GM23338 (cell line): Measurements from ENCODE around the gene ISG15. TPM values are rescaled to one million over a fixed set of nuclear protein-coding genes. Genes with fewer than 3 reads are reported as not detected.
A peak's percentile ranks its signal among the peaks of the same experiment; 100 is the strongest.

Source experiments
- ATAC-seq: fragments of 200-7000 bp; cut with Tn5 transposase; 3 replicates; pipeline ENCODE4 v1.9.1; 2020
- DNase-seq: peaks from one replicate; pipeline ENCODE4 v3.0.0-alpha.2; 2015; ENCODE audit warnings: low spot score
- H2AFZ ChIP-seq: fragments of 200-600 bp; sonication (generic); 2 replicates; pipeline ENCODE4 v1.8.0; 2016; ENCODE audit warnings: antibody characterized with exemption, mild to moderate bottlenecking, moderate library complexity
- H3F3A ChIP-seq: fragments of 200-600 bp; sonication (generic); replicated peaks from 2 replicates; pipeline ENCODE4 v1.8.0; 2017; ENCODE audit warnings: antibody characterized with exemption, mixed run types, low read depth
- H3K27ac ChIP-seq: fragments of 200-600 bp; sonication (generic); 2 replicates; pipeline ENCODE4 v1.6.1; 2016; ENCODE audit warnings: low read depth
- H3K27me3 ChIP-seq: fragments of 200-600 bp; sonication (generic); 2 replicates; pipeline ENCODE4 v1.8.0; 2016; ENCODE audit warnings: mild to moderate bottlenecking, mixed run types, moderate library complexity; ENCODE audit not compliant: insufficient read depth
- H3K36me3 ChIP-seq: fragments of 200-600 bp; sonication (generic); 2 replicates; pipeline ENCODE4 v1.8.0; 2016; ENCODE audit warnings: mild to moderate bottlenecking; ENCODE audit not compliant: insufficient read depth
- H3K4me1 ChIP-seq: fragments of 200-600 bp; sonication (generic); 2 replicates; pipeline ENCODE4 v1.8.0; 2016; ENCODE audit warnings: mild to moderate bottlenecking, moderate library complexity; ENCODE audit not compliant: insufficient read depth
- H3K4me2 ChIP-seq: fragments of 200-600 bp; sonication (generic); 2 replicates; pipeline ENCODE4 v1.7.1; 2017; ENCODE audit warnings: mixed run types
- H3K4me3 ChIP-seq: fragments of 200-600 bp; sonication (generic); 2 replicates; pipeline ENCODE4 v1.6.1; 2016; ENCODE audit warnings: mixed run types
- H3K79me2 ChIP-seq: fragments of 200-600 bp; sonication (generic); replicated peaks from 2 replicates; pipeline ENCODE4 v1.8.0; 2017; ENCODE audit warnings: mild to moderate bottlenecking; ENCODE audit not compliant: insufficient read depth
- H3K9me2 ChIP-seq: fragments of 200-600 bp; sonication (generic); 2 replicates; pipeline ENCODE4 v1.8.0; 2017; ENCODE audit not compliant: insufficient read depth
- H4K20me1 ChIP-seq: fragments of 200-600 bp; sonication (generic); replicated peaks from 2 replicates; pipeline ENCODE4 v1.8.0; 2017; ENCODE audit warnings: mild to moderate bottlenecking; ENCODE audit not compliant: insufficient read depth
- H3K27ac Mint-ChIP-seq: 2 replicates; pipeline ENCODE4 v1.8.0; 2020; ENCODE audit warnings: inconsistent platforms, mild to moderate bottlenecking, moderate library complexity, mixed read lengths
- H3K27me3 Mint-ChIP-seq: 3 replicates; pipeline ENCODE4 v1.8.0; 2022; ENCODE audit warnings: low read depth, mild to moderate bottlenecking, moderate library complexity, mixed read lengths, inconsistent platforms; ENCODE audit not compliant: insufficient read depth, poor library complexity
- H3K36me3 Mint-ChIP-seq: 3 replicates; pipeline ENCODE4 v1.8.0; 2021; ENCODE audit warnings: low read depth, mild to moderate bottlenecking, inconsistent platforms, moderate library complexity, mixed read lengths
- H3K4me1 Mint-ChIP-seq: 3 replicates; pipeline ENCODE4 v1.8.0; 2020; ENCODE audit warnings: mild to moderate bottlenecking, inconsistent platforms, mixed read lengths
- H3K4me3 Mint-ChIP-seq: 3 replicates; pipeline ENCODE4 v1.8.0; 2021; ENCODE audit warnings: moderate library complexity, mild to moderate bottlenecking, inconsistent platforms, mixed read lengths
- H3K9me3 Mint-ChIP-seq: 3 replicates; pipeline ENCODE4 v1.8.0; 2020; ENCODE audit warnings: moderate library complexity, mild to moderate bottlenecking, inconsistent platforms, mixed read lengths
- CREB1 ChIP-seq: fragments of 250-450 bp; sonication (Bioruptor Pico); IDR thresholded peaks from 2 replicates; pipeline ENCODE4 v1.5.0; 2020; ENCODE audit warnings: low read depth, mild to moderate bottlenecking, moderate library complexity
- STAT1 ChIP-seq: IDR thresholded peaks from one replicate; pipeline ENCODE4 v1.6.1; 2016; ENCODE audit warnings: antibody characterized with exemption; ENCODE audit not compliant: unreplicated experiment
- polyA plus RNA-seq: library from polyadenylated mRNA; unstranded; fragments of >200 nt; fragmentation: Nextera tagmentation; extraction: Ambion mirVana; gene quantifications from 2 replicates; pipeline ENCODE4 v1.2.1, GENCODE V29; 2016
- total RNA-seq: library from RNA; depleted of rRNA; stranded (reverse); fragments of >200 nt; shearing (Covaris generic); gene quantifications from 2 replicates; pipeline ENCODE4 v1.2.3, GENCODE V29; 2014
- TF ChIP-seq, protein P1 (sequence below), 2 experiments: fragments of 200-600 bp in 1 of 2; sonication (generic) in 1 of 2; conservative IDR thresholded peaks; 2 replicates each; pipeline versions ENCODE4 v1.5.1 to v1.6.1; 2016 to 2017; ENCODE audit warnings: antibody characterized with exemption in 2 of 2, low read depth in 2 of 2, mild to moderate bottlenecking in 2 of 2, moderate library complexity in 1 of 2

Gene ISG15
- total and polyA plus RNA-seq, 2 experiments from 2014 or later, result 52.9 to 101 TPM

DNA sequence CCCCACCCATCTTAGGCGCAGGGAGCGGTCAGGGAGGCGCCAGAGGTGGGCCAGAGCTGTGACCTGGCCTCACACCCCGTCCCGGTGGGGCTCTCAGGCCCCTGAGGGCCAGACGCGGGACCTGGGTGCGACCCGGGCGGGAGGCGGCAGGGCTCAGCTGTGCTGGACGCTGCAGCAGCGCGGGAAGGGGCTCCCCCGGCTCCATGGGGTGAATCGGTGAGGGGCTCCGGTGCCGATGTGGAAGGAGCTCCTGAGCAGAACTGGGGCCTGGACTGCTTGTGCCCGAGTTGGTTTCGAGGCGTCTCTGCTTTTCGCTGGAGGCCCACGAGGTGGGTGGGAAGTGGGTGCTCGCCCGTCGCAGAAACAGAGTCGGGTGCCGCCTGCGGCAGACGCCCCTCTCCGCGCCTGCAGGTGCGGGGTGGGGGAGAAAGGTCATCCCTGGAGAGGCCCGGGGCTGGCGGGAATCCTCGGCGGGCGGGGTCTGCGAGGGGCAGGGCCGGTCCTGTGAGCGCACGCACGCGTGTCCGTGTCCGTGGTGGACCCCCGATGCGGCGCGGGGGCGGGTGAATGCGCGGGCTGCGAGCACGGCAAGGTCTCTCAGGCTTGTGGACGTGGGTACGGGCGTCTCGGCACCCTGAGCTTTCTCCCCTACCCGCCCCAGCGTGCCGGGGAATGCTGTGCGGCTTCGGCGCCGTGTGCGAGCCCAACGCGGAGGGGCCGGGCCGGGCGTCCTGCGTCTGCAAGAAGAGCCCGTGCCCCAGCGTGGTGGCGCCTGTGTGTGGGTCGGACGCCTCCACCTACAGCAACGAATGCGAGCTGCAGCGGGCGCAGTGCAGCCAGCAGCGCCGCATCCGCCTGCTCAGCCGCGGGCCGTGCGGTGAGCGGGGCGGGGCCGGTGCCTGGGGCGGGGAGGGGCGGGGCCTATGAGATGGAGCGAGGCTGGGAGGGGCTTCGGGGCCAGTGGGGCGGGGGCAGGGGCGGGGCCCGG is 27.0 kb downstream of the ISG15 start:
- no peaks in the 10 kb centered on the region for H3K9me3 Mint-ChIP-seq
- no peaks in the 10 kb centered on the region for H3F3A ChIP-seq
- H3K36me3 Mint-ChIP-seq, result peaks cover 14% of the 10 kb centered on the region
- peak overlapping the region; percentile 54 for H3K4me3 ChIP-seq
- peak; percentile 86 for ATAC-seq
- H2AFZ ChIP-seq, result no peak overlapping the region
- peak overlapping the region; percentile 60 for H3K4me3 Mint-ChIP-seq
- H3K79me2 ChIP-seq, result no peaks in the 10 kb centered on the region
- H3K9me2 ChIP-seq, result no peaks in the 10 kb centered on the region
- peaks cover 7% of the 10 kb centered on the region; the same call in 1 of the 2 replicates for H3K4me1 ChIP-seq
- H3K36me3 ChIP-seq, result no peaks in the 10 kb centered on the region; the same call in 1 of the 2 replicates
- TF ChIP-seq, protein P1, sequence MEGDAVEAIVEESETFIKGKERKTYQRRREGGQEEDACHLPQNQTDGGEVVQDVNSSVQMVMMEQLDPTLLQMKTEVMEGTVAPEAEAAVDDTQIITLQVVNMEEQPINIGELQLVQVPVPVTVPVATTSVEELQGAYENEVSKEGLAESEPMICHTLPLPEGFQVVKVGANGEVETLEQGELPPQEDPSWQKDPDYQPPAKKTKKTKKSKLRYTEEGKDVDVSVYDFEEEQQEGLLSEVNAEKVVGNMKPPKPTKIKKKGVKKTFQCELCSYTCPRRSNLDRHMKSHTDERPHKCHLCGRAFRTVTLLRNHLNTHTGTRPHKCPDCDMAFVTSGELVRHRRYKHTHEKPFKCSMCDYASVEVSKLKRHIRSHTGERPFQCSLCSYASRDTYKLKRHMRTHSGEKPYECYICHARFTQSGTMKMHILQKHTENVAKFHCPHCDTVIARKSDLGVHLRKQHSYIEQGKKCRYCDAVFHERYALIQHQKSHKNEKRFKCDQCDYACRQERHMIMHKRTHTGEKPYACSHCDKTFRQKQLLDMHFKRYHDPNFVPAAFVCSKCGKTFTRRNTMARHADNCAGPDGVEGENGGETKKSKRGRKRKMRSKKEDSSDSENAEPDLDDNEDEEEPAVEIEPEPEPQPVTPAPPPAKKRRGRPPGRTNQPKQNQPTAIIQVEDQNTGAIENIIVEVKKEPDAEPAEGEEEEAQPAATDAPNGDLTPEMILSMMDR (conservative IDR thresholded peaks at IDR 0.05; ENCODE audit: low read depth in 2 of 2), result 0 out of 4 replicates have a peak, but pooled peaks of 1 of the 2 experiments have one; percentile 11
- 0 out of 2 replicates have a peak, but pooled peaks have one; percentile 9 for TF ChIP-seq CREB1 (CRISPR knock-in tag)
- no peak for TF ChIP-seq STAT1
- H3K4me2 ChIP-seq, result peak overlapping the region; percentile 81
- peak; percentile 93 for DNase-seq
- peaks cover 45% of the 10 kb centered on the region for H3K27me3 ChIP-seq
- peaks cover 4% of the 10 kb centered on the region; the same call in 2 of the 3 replicates for H3K4me1 Mint-ChIP-seq
- peaks cover 45% of the 10 kb centered on the region for H3K27me3 Mint-ChIP-seq
- no peak overlapping the region for H3K27ac Mint-ChIP-seq
- H4K20me1 ChIP-seq, result peaks cover 30% of the 10 kb centered on the region
- H3K27ac ChIP-seq, result no peak overlapping the region

DNA sequence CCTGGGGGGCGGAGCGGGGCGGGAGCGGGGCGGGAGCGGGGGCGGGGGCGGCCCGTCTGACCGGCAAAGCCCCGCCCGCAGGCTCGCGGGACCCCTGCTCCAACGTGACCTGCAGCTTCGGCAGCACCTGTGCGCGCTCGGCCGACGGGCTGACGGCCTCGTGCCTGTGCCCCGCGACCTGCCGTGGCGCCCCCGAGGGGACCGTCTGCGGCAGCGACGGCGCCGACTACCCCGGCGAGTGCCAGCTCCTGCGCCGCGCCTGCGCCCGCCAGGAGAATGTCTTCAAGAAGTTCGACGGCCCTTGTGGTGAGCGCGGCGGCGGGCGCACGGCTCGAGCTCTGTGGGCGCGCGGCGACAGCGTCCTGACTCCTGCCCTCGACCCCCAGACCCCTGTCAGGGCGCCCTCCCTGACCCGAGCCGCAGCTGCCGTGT is 27.8 kb downstream of the ISG15 start:
- peak; percentile 24; the same call in 1 of the 2 replicates for TF ChIP-seq CREB1 (CRISPR knock-in tag)
- TF ChIP-seq, protein P1 (conservative IDR thresholded peaks at IDR 0.05; ENCODE audit: low read depth in 2 of 2), result no peak
- no peak overlapping the region for H3K27ac Mint-ChIP-seq
- H3K36me3 Mint-ChIP-seq, result peaks cover 13% of the 10 kb centered on the region
- H2AFZ ChIP-seq, result no peak overlapping the region
- H3K4me1 ChIP-seq, result peaks cover 7% of the 10 kb centered on the region; the same call in 1 of the 2 replicates
- H3K9me2 ChIP-seq, result no peaks in the 10 kb centered on the region
- peak overlapping the region; percentile 50; the same call in 1 of the 2 replicates for H3K4me3 ChIP-seq
- peaks cover 26% of the 10 kb centered on the region; the same call in 1 of the 2 replicates for H4K20me1 ChIP-seq
- peaks cover 4% of the 10 kb centered on the region; the same call in 2 of the 3 replicates for H3K4me1 Mint-ChIP-seq
- ATAC-seq (peak; percentile 42), DNase-seq (peak; percentile 85)
- no peaks in the 10 kb centered on the region; the same call in 1 of the 2 replicates for H3K36me3 ChIP-seq
- H3K27me3 Mint-ChIP-seq, result peaks cover 38% of the 10 kb centered on the region
- no peak overlapping the region for H3K27ac ChIP-seq
- H3K4me3 Mint-ChIP-seq, result peak overlapping the region; percentile 38; the same call in 1 of the 3 replicates
- no peaks in the 10 kb centered on the region for H3F3A ChIP-seq
- no peaks in the 10 kb centered on the region for H3K79me2 ChIP-seq
- peaks cover 37% of the 10 kb centered on the region for H3K27me3 ChIP-seq
- H3K4me2 ChIP-seq, result peak overlapping the region; percentile 65; the same call in 1 of the 2 replicates
- no peaks in the 10 kb centered on the region for H3K9me3 Mint-ChIP-seq
